Measurements from ENCODE around the gene KLK2. TPM values are rescaled to one million over a fixed set of nuclear protein-coding genes. Genes with fewer than 3 reads are reported as not detected.

The KLK2 gene
- total and polyA plus RNA-seq, 2 of the 13 experiments (the other 11 are each of a cell fraction or from before 2014, with no cell fraction given) = 0.11 TPM; not detected in 1

GRCh38 chr19:50835103-50835784, 38.0 kb upstream of the KLK2 start:
- Histone ChIP-seq H3K4me3 (replicated peaks in 1 of 3; ENCODE audit: insufficient read depth in 1 of 3, low read depth in 2 of 3, low read length in 3 of 3) (peak overlapping the region; percentile 47 to 80 (median 70); a peak in 5 of 6 replicates), H3K36me3 (replicated peaks in 1 of 2; ENCODE audit: control insufficient read depth in 1 of 2, insufficient read depth in 2 of 2, low read length in 2 of 2) (no peaks in the 10 kb centered on the region), H4K20me1 (ENCODE audit: insufficient read depth, low read length) (no peaks in the 10 kb centered on the region), H3K79me2 (ENCODE audit: insufficient read depth, low read length) (no peaks in the 10 kb centered on the region), H3K27ac (ENCODE audit: extremely low read length, insufficient read depth, low read length) (no peak overlapping the region), H3K4me2 (ENCODE audit: low read depth, low read length) (peak overlapping the region; percentile 77), H3K9me3 (ENCODE audit: low read length) (no peaks in the 10 kb centered on the region), H3K27me3 (ENCODE audit: control insufficient read depth in 1 of 2, insufficient read depth in 2 of 2, low read length in 2 of 2) (peaks cover 0 to 40% of the 10 kb centered on the region in 2 experiments; a peak in 2 of 5 replicates), H3K9ac (ENCODE audit: insufficient read depth, low read depth, low read length) (peak overlapping the region; percentile 47), H2AFZ (ENCODE audit: low read length) (no peak overlapping the region), H3K4me1 (ENCODE audit: insufficient read depth, low read length) (peaks cover 17% of the 10 kb centered on the region)
- CTCF ChIA-PET (ENCODE audit: low intra/inter-chr PET ratio, low total read pairs) = no interaction called here
- no peak for DNase-seq (ENCODE audit: low spot score)
- no peak for FAIRE-seq
- WGBS (ENCODE audit: low lambda C conversion rate) = 36% methylated on average over 13 of the region's 13 CpGs
- ATAC-seq = peak; percentile 29
- TF ChIP-seq ZNF577 (CRISPR knock-in tag; IDR thresholded peaks at IDR 0.05; ENCODE audit: borderline replicate concordance, low read depth) (no peak), ZFP36L2 (CRISPR knock-in tag; IDR thresholded peaks at IDR 0.05) (no peak), ZNF776 (CRISPR knock-in tag; IDR thresholded peaks at IDR 0.05) (0 out of 2 replicates have a peak, but pooled peaks have one; percentile 8), PAX8 (CRISPR knock-in tag; IDR thresholded peaks at IDR 0.05; ENCODE audit: borderline replicate concordance) (0 out of 2 replicates have a peak, but pooled peaks have one; percentile 8)
- in situ Hi-C loops (cut with HindIII; ENCODE audit: extremely low pct_ligation_motif_present, low pct_unique_long_range_greater_than_20kb) = no loop called here
- no TSS peak for BruUV-seq (replicated peaks)
- POLR2A ChIA-PET = interaction anchor here (1.6 kb wide), 1 partner anchor 31 kb away, joined by 6 read pairs; no protein-coding TSS in a partner anchor
- intact Hi-C loops (cut with micrococcal nuclease; ENCODE audit: unreplicated experiment) = no loop called here

- Histone ChIP-seq H4K20me1 (ENCODE audit: insufficient read depth, low read length) (no peaks in the 10 kb centered on the region), H3K9ac (ENCODE audit: insufficient read depth, low read depth, low read length) (peak overlapping the region; percentile 47), H3K4me2 (ENCODE audit: low read depth, low read length) (peak overlapping the region; percentile 77), H3K79me2 (ENCODE audit: insufficient read depth, low read length) (no peaks in the 10 kb centered on the region), H3K36me3 (replicated peaks in 1 of 2; ENCODE audit: control insufficient read depth in 1 of 2, insufficient read depth in 2 of 2, low read length in 2 of 2) (no peaks in the 10 kb centered on the region), H3K4me1 (ENCODE audit: insufficient read depth, low read length) (peaks cover 17% of the 10 kb centered on the region), H3K27ac (ENCODE audit: extremely low read length, insufficient read depth, low read length) (no peak overlapping the region), H2AFZ (ENCODE audit: low read length) (no peak overlapping the region), H3K4me3 (replicated peaks in 1 of 3; ENCODE audit: insufficient read depth in 1 of 3, low read depth in 2 of 3, low read length in 3 of 3) (peak overlapping the region; percentile 47 to 80 (median 70); a peak in 5 of 6 replicates), H3K9me3 (ENCODE audit: low read length) (no peaks in the 10 kb centered on the region), H3K27me3 (ENCODE audit: control insufficient read depth in 1 of 2, insufficient read depth in 2 of 2, low read length in 2 of 2) (peaks cover 0 to 34% of the 10 kb centered on the region in 2 experiments; a peak in 2 of 5 replicates)
- WGBS (ENCODE audit: low lambda C conversion rate) = under 1% methylated on average over 19 of the region's 67 CpGs
- ChIA-PET CTCF (ENCODE audit: low intra/inter-chr PET ratio, low total read pairs) (no interaction called here), POLR2A (no interaction called here)
- in situ Hi-C loops (cut with HindIII; ENCODE audit: extremely low pct_ligation_motif_present, low pct_unique_long_range_greater_than_20kb) = no loop called here
- DNase-seq (ENCODE audit: low spot score) = peak; percentile 38
- BruUV-seq (replicated peaks) = no TSS peak
- ATAC-seq = peak; percentile 93
- intact Hi-C loops (cut with micrococcal nuclease; ENCODE audit: unreplicated experiment) = no loop called here
- no peak for FAIRE-seq
- TF ChIP-seq E2F5 (CRISPR knock-in tag; conservative IDR thresholded peaks at IDR 0.05) (no peak), ZNF512B (CRISPR knock-in tag; IDR thresholded peaks at IDR 0.05; ENCODE audit: borderline replicate concordance) (peak; percentile 64; the same call in 1 of the 2 replicates), MYC (CRISPR knock-in tag; IDR thresholded peaks at IDR 0.05; ENCODE audit: borderline replicate concordance) (peak; percentile 43; the same call in 1 of the 2 replicates), MED1 (CRISPR knock-in tag; IDR thresholded peaks at IDR 0.05) (0 out of 2 replicates have a peak, but pooled peaks have one; percentile 16), ZFP91 (CRISPR knock-in tag; IDR thresholded peaks at IDR 0.05; ENCODE audit: borderline replicate concordance) (peak; percentile 54; the same call in 1 of the 2 replicates)
Measured at GRCh38 chr19:50835785-50836542, 37.3 kb upstream of the KLK2 start.

All from HepG2 (cell line).